T-cell (primary cell): ENCODE data around the gene SCN5A. TPM values are rescaled to one million over a fixed set of nuclear protein-coding genes. Genes with fewer than 3 reads are reported as not detected.

Experiments used
- ATAC-seq, 4 experiments: fragments of 200-7000 bp in 3 of 4; fragments of 150-1000 bp in 1 of 4; cut with Tn5 transposase; replicated peaks in 1 of 4; 1 replicate in 3 of 4; 2 replicates in 1 of 4; pipeline ENCODE4 v1.10.0; 2021; ENCODE audit warnings: moderate library complexity in 3 of 4, mild to moderate bottlenecking in 2 of 4, moderate number of reproducible peaks in 1 of 4
- CTCF ChIA-PET, 2 donors: fragments of 300-600 bp; sonication (Branson Sonifier 250); formaldehyde crosslinking; loops; one replicate each; lab custom pipeline; 2022; ENCODE audit warnings: antibody characterized with exemption in 2 of 2; lab: Charles Lee
- POLR2A ChIA-PET, 2 donors: fragments of 300-600 bp; sonication (Branson Sonifier 250); formaldehyde crosslinking; loops; one replicate each; lab custom pipeline; 2022; ENCODE audit warnings: antibody characterized with exemption in 2 of 2; lab: Charles Lee
- DNase-seq, 35 experiments: peaks; one replicate each; pipeline versions ENCODE4 v3.0.0 to v3.0.0-alpha.2; 2013 to 2023
- H3K27ac ChIP-seq: one replicate; pipeline ENCODE4 v1.5.1; 2013; ENCODE audit warnings: low read length
- H3K27me3 ChIP-seq, 2 experiments: replicated peaks in 1 of 2; 1 replicate in 1 of 2; 2 replicates in 1 of 2; pipeline versions ENCODE4 v1.6.1 to v1.7.0; 2013; ENCODE audit warnings: low read length in 1 of 2, mixed read lengths in 1 of 2; ENCODE audit not compliant: control insufficient read depth in 2 of 2, insufficient read depth in 2 of 2; ENCODE audit errors: extremely low read depth in 1 of 2
- H3K36me3 ChIP-seq, 2 donors: 1 replicate in 1 of 2; 2 replicates in 1 of 2; pipeline versions ENCODE4 v1.6.1 to v1.7.0; 2013; ENCODE audit warnings: low read length in 1 of 2; ENCODE audit not compliant: control insufficient read depth in 2 of 2, insufficient read depth in 1 of 2; ENCODE audit errors: extremely low read depth in 1 of 2
- H3K4me1 ChIP-seq, 2 experiments: 1 replicate in 1 of 2; 2 replicates in 1 of 2; pipeline versions ENCODE4 v1.6.1 to v1.7.0; 2013; ENCODE audit warnings: low read length in 2 of 2, mixed read lengths in 1 of 2; ENCODE audit not compliant: insufficient read depth in 2 of 2, control insufficient read depth in 1 of 2; ENCODE audit errors: extremely low read depth in 1 of 2
- H3K4me3 ChIP-seq, 2 donors: 1 replicate in 1 of 2; 2 replicates in 1 of 2; pipeline versions ENCODE4 v1.5.1 to v1.7.0; 2013; ENCODE audit warnings: mild to moderate bottlenecking in 2 of 2, low read length in 1 of 2, moderate library complexity in 1 of 2; ENCODE audit not compliant: control insufficient read depth in 1 of 2; ENCODE audit errors: extremely low read depth in 1 of 2
- H3K9me3 ChIP-seq: 2 replicates; pipeline ENCODE4 v1.7.0; 2013
- H3K27ac Mint-ChIP-seq, 2 donors: one replicate each; pipeline ENCODE4 v1.8.0; 2020 to 2021; ENCODE audit warnings: mild to moderate bottlenecking in 2 of 2, mixed read lengths in 2 of 2
- H3K27me3 Mint-ChIP-seq, 2 donors: one replicate each; pipeline ENCODE4 v1.8.0; 2021 to 2022; ENCODE audit warnings: mixed read lengths in 2 of 2
- H3K36me3 Mint-ChIP-seq: one replicate; pipeline ENCODE4 v1.8.0; 2021; ENCODE audit warnings: mixed read lengths
- H3K4me1 Mint-ChIP-seq, 3 donors: one replicate each; pipeline ENCODE4 v1.8.0; 2020 to 2022; ENCODE audit warnings: mixed read lengths in 3 of 3, mild to moderate bottlenecking in 1 of 3
- H3K4me3 Mint-ChIP-seq, 3 donors: one replicate each; pipeline ENCODE4 v1.8.0; 2020 to 2022; ENCODE audit warnings: mild to moderate bottlenecking in 3 of 3, mixed read lengths in 3 of 3, moderate library complexity in 3 of 3
- H3K9me3 Mint-ChIP-seq, 3 donors: one replicate each; pipeline ENCODE4 v1.8.0; 2020 to 2022; ENCODE audit warnings: mixed read lengths in 3 of 3
- WGBS: methylation state at CpG from one replicate; pipeline ENCODE4 v1.1.5; 2013; ENCODE audit warnings: missing lambda C conversion rate; ENCODE audit not compliant: insufficient coverage; 5-methylcytosine and 5-hydroxymethylcytosine counted together
- total RNA-seq, 35 experiments: library from RNA in 6 of 35; stranded (reverse) in 6 of 35; fragments of 120-200 nt in 1 of 35; gene quantifications; one replicate each; pipeline versions ENCODE4 v1.2.1 to v1.2.4 and lab custom pipeline; 2013 to 2026

SCN5A gene
- total RNA-seq, 5 donors from 2014 or later (not counting 1 experiment from before 2014, with no cell fraction given): 0.12 to 0.47 (median 0.23) TPM; not detected in 2

- H3K4me1 Mint-ChIP-seq: no peaks in the 10 kb centered on the region
- no peak for DNase-seq
- H3K9me3 Mint-ChIP-seq: no peaks in the 10 kb centered on the region
- H3K27ac Mint-ChIP-seq: no peak overlapping the region
- peaks cover 0 to 2% of the 10 kb centered on the region in 2 donors for H3K27me3 Mint-ChIP-seq
- no peak for ATAC-seq
- no peak overlapping the region for H3K4me3 Mint-ChIP-seq
- H3K4me1 ChIP-seq: no peaks in the 10 kb centered on the region
- H3K36me3 ChIP-seq: no peaks in the 10 kb centered on the region
- ChIA-PET CTCF (no interaction called here), POLR2A (no interaction called here)
- H3K27me3 ChIP-seq: peaks cover 0 to 19% of the 10 kb centered on the region in 2 experiments
- H3K9me3 ChIP-seq: no peaks in the 10 kb centered on the region
- 76% methylated on average over 9 of the region's 13 CpGs for WGBS
- no peaks in the 10 kb centered on the region for H3K36me3 Mint-ChIP-seq
- H3K4me3 ChIP-seq: no peak overlapping the region
- no peak overlapping the region for H3K27ac ChIP-seq
Measured at GRCh38 chr3:38608086-38608775, 41.3 kb downstream of the SCN5A start.

- DNase-seq (no peak), ATAC-seq (no peak)
- Mint-ChIP-seq H3K27me3 (peaks cover 0 to 2% of the 10 kb centered on the region in 2 donors), H3K4me3 (no peak overlapping the region), H3K9me3 (no peaks in the 10 kb centered on the region), H3K4me1 (no peaks in the 10 kb centered on the region), H3K36me3 (no peaks in the 10 kb centered on the region), H3K27ac (no peak overlapping the region)
- Histone ChIP-seq H3K4me1 (no peaks in the 10 kb centered on the region), H3K27ac (no peak overlapping the region), H3K36me3 (no peaks in the 10 kb centered on the region), H3K27me3 (peaks cover 0 to 19% of the 10 kb centered on the region in 2 experiments), H3K9me3 (no peaks in the 10 kb centered on the region), H3K4me3 (no peak overlapping the region)
- CTCF ChIA-PET: no interaction called here
- POLR2A ChIA-PET: no interaction called here
- 91% methylated on average over 11 of the region's 11 CpGs for WGBS
Measured at GRCh38 chr3:38606561-38606960, 42.9 kb downstream of the SCN5A start.

DNA sequence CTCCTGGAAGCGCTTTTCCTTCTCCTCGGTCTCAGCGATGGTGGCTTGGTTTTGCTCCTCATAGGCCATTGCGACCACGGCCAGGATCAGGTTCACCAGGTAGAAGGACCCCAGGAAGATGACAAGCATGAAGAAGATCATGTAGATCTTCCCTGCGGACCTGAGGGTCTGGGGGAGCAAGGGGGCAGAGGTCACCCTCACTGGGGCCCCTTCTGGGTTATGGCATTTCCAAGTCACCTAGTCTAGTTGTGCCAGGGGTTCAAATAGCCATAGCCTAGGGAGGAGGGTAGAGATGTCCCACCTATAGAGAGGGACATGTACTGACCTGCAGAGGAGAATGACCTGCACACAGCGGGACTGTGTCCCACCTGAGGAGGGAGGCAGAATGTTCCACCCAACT lies 43.5 kb downstream of the SCN5A start:
- no peak for DNase-seq
- POLR2A ChIA-PET: no interaction called here
- H3K9me3 Mint-ChIP-seq: peaks cover 0 to 2% (median 0%) of the 10 kb centered on the region in 3 donors
- Histone ChIP-seq H3K27ac (no peak overlapping the region), H3K36me3 (no peaks in the 10 kb centered on the region), H3K4me3 (no peak overlapping the region), H3K9me3 (no peaks in the 10 kb centered on the region), H3K4me1 (no peaks in the 10 kb centered on the region), H3K27me3 (peaks cover 0 to 16% of the 10 kb centered on the region in 2 experiments)
- H3K36me3 Mint-ChIP-seq: no peaks in the 10 kb centered on the region
- CTCF ChIA-PET: no interaction called here
- H3K4me1 Mint-ChIP-seq: no peaks in the 10 kb centered on the region
- WGBS: 89% methylated on average over 5 of the region's 7 CpGs
- no peak for ATAC-seq
- H3K27me3 Mint-ChIP-seq: peaks cover 0 to 2% of the 10 kb centered on the region in 2 donors
- no peak overlapping the region for H3K4me3 Mint-ChIP-seq
- H3K27ac Mint-ChIP-seq: no peak overlapping the region

DNA sequence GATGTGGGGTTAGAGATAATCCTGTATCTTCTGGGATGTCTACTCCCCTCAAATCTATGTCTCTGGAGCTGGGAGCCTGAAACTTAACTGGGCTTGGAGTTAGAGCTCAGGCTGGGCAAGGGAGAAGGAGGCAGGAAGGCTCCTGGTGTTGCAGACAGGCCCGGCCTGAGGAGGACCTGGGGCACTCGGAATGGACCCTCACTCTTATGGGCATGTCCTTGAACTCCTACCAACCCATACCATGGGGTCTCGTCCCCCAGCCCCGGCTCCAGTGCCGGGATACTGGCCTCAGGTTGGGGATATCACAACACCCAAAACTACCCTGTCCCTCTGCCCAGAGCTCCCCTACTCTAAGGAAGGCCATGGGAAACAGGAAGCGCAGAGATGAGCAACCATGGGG lies 45.2 kb downstream of the SCN5A start:
- no peak overlapping the region for H3K4me3 ChIP-seq
- 82% methylated on average over 1 of the region's 6 CpGs for WGBS
- Mint-ChIP-seq H3K4me3 (no peak overlapping the region), H3K4me1 (no peaks in the 10 kb centered on the region), H3K36me3 (no peaks in the 10 kb centered on the region), H3K9me3 (peaks cover 0 to 4% (median 0%) of the 10 kb centered on the region in 3 donors), H3K27ac (no peak overlapping the region), H3K27me3 (peaks cover 0 to 2% of the 10 kb centered on the region in 2 donors)
- DNase-seq: no peak
- ChIA-PET POLR2A (no interaction called here), CTCF (no interaction called here)
- no peak for ATAC-seq
- no peaks in the 10 kb centered on the region for H3K4me1 ChIP-seq
- H3K9me3 ChIP-seq: no peaks in the 10 kb centered on the region
- no peak overlapping the region for H3K27ac ChIP-seq
- H3K36me3 ChIP-seq: no peaks in the 10 kb centered on the region
- H3K27me3 ChIP-seq: peaks cover 0 to 15% of the 10 kb centered on the region in 2 experiments

- Histone ChIP-seq H3K36me3 (no peaks in the 10 kb centered on the region), H3K27me3 (peaks cover 0 to 14% of the 10 kb centered on the region in 2 experiments), H3K9me3 (no peaks in the 10 kb centered on the region), H3K4me1 (no peaks in the 10 kb centered on the region), H3K4me3 (no peak overlapping the region), H3K27ac (no peak overlapping the region)
- Mint-ChIP-seq H3K36me3 (no peaks in the 10 kb centered on the region), H3K27me3 (peaks cover 0 to 2% of the 10 kb centered on the region in 2 donors), H3K27ac (no peak overlapping the region), H3K4me1 (no peaks in the 10 kb centered on the region), H3K9me3 (peaks cover 0 to 4% (median 0%) of the 10 kb centered on the region in 3 donors), H3K4me3 (no peak overlapping the region)
- DNase-seq: no peak
- ChIA-PET POLR2A (no interaction called here), CTCF (no interaction called here)
- ATAC-seq: no peak
- 86% methylated on average over 16 of the region's 16 CpGs for WGBS
Measured at GRCh38 chr3:38603731-38604131, 45.8 kb downstream of the SCN5A start.

DNA sequence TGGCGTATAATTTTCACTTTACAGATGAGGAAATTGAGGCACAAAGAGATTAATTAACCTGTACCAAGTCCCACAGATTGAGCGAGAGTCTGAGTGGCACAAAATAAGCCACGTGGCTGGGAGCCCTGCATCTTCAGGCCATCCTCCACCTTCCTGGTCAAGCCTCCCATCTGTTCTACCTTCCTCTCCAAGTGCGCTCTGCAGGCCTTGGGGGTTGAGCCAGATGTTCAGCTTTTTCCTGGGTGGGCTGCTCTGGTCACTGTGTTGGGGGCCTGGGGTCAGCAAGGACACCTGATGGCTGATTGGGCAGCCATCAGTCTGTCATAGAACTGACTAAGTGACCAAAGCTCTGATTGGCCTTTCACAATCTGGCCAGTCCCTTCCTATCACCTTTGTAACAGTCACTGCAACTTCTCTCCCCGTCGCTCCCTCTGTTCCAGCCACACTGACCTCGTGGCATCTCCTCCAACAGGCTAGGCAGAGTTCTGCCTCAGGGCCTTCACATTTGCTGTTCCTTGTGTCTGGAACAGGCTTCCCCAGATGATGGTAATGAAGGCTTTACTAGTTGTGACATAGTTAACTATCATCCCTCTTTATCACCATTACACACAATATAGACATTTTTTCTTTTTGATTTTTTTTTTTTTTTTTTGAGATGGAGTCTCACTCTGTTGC lies 46.8 kb downstream of the SCN5A start:
- H3K27ac Mint-ChIP-seq: no peak overlapping the region
- DNase-seq: no peak
- H3K4me1 ChIP-seq: no peaks in the 10 kb centered on the region
- H3K4me3 Mint-ChIP-seq: no peak overlapping the region
- no peak overlapping the region for H3K27ac ChIP-seq
- no peaks in the 10 kb centered on the region for H3K36me3 Mint-ChIP-seq
- no peak overlapping the region for H3K4me3 ChIP-seq
- 60% methylated on average over 1 of the region's 7 CpGs for WGBS
- peaks cover 0 to 13% of the 10 kb centered on the region in 2 experiments for H3K27me3 ChIP-seq
- CTCF ChIA-PET: no interaction called here
- H3K27me3 Mint-ChIP-seq: peaks cover 8 to 9% of the 10 kb centered on the region in 2 donors
- H3K9me3 ChIP-seq: no peaks in the 10 kb centered on the region
- no peaks in the 10 kb centered on the region for H3K4me1 Mint-ChIP-seq
- POLR2A ChIA-PET: no interaction called here
- no peak for ATAC-seq
- peaks cover 0 to 4% (median 0%) of the 10 kb centered on the region in 3 donors for H3K9me3 Mint-ChIP-seq
- no peaks in the 10 kb centered on the region for H3K36me3 ChIP-seq
